ENCODE measurements around the gene CCL7.

The CCL7 gene

DNA sequence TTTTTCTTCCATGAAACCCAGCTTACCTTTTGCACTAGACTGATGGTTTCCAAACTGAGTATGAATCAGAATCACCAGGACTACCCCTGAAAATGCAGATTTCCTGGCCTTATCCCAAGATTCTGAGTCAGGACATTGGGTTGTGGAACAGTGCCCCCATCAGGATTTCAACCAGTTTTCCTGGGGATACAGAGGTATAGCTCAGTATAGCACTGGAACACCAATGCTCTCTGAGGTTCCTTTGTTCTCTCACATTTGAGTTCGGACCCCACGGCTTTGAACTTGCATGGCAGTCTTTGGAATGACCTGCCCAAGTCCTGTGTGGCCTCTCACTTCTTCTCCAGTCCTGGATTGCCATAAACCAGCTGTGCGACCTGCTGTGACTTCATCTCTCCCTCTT lies 36.4 kb downstream of the CCL7 start:
- Histone ChIP-seq H3K36me3 (ENCODE audit: control insufficient read depth, insufficient read depth, low read length) (no peaks in the 10 kb centered on the region), H3K27ac (ENCODE audit: low read depth, low read length) (no peak overlapping the region), H3K9me3 (ENCODE audit: control insufficient read depth, insufficient read depth, low read length) (no peaks in the 10 kb centered on the region), H3K4me3 (ENCODE audit: low read depth, low read length) (no peak overlapping the region), H3K27me3 (ENCODE audit: control insufficient read depth, insufficient read depth, low read length) (no peaks in the 10 kb centered on the region), H3K9ac (ENCODE audit: low read depth, low read length) (no peak overlapping the region), H3K4me1 (ENCODE audit: control insufficient read depth, insufficient read depth, low read length) (no peaks in the 10 kb centered on the region)

DNA sequence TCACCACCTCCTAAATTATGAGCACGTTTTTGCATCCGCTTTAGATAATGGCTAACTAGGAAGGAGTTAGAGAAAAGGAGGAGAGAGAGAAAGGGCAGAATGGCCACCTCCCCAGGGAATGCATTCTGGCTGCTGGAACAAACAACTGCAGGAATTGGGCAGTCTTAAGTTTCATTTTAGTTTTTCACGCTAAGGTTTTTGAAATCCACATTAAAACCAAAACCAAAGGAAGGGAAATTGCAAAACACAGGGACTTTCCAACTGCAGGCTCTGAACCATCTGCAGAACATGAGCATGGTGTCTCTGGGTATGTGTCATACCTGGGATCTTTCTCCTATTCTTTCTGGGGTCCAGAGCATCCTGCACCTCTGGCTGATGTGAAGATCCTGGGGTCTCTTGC lies 37.1 kb downstream of the CCL7 start:
- Histone ChIP-seq H3K27ac (ENCODE audit: low read depth, low read length) (no peak overlapping the region), H3K27me3 (ENCODE audit: control insufficient read depth, insufficient read depth, low read length) (no peaks in the 10 kb centered on the region), H3K4me1 (ENCODE audit: control insufficient read depth, insufficient read depth, low read length) (no peaks in the 10 kb centered on the region), H3K9me3 (ENCODE audit: control insufficient read depth, insufficient read depth, low read length) (no peaks in the 10 kb centered on the region), H3K9ac (ENCODE audit: low read depth, low read length) (no peak overlapping the region), H3K4me3 (ENCODE audit: low read depth, low read length) (no peak overlapping the region), H3K36me3 (ENCODE audit: control insufficient read depth, insufficient read depth, low read length) (no peaks in the 10 kb centered on the region)

DNA sequence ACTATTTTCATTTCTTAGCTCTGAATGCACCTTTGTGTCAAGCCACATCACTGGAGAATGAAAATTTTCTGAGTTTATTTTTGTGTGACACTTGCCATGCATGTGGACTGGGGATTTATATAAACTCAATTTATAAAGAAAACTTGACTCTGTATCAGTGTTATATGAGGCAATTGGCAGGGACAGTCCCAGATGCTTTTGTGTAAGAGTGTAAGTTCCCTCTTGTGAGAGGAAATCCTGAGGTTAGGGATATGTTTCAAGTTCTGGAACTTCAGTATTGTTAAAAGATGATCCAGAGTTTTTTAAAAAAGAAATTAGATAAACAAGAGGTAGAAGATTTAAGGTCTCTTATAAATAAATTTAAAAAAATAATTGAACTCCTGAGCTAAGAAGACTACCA lies 38.4 kb downstream of the CCL7 start:
- Histone ChIP-seq H3K36me3 (ENCODE audit: control insufficient read depth, insufficient read depth, low read length) (no peaks in the 10 kb centered on the region), H3K9ac (ENCODE audit: low read depth, low read length) (no peak overlapping the region), H3K9me3 (ENCODE audit: control insufficient read depth, insufficient read depth, low read length) (no peaks in the 10 kb centered on the region), H3K4me3 (ENCODE audit: low read depth, low read length) (no peak overlapping the region), H3K4me1 (ENCODE audit: control insufficient read depth, insufficient read depth, low read length) (no peaks in the 10 kb centered on the region), H3K27ac (ENCODE audit: low read depth, low read length) (no peak overlapping the region), H3K27me3 (ENCODE audit: control insufficient read depth, insufficient read depth, low read length) (no peaks in the 10 kb centered on the region)

DNA sequence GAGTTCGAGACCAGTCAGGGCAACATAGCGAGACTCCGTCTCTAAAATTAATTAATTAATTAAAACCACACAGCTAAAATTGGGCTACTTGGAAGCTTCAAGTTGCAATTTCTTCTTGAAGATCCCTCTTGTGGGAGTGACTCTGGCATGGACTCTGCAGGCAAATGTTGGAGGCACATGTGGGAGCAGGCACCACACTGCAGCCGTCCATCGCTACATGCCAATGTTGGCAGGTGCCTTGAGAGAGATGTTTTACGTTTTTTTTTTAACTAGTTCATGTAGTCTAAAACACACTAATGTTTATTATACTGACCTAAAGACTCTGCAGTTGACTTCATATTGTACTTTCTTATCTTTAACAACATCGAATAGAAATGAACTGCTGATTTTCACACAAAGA lies 41.3 kb downstream of the CCL7 start:
- no peak overlapping the region for H3K9ac ChIP-seq (ENCODE audit: low read depth, low read length)
- H3K4me1 ChIP-seq (ENCODE audit: control insufficient read depth, insufficient read depth, low read length), result no peaks in the 10 kb centered on the region
- no peaks in the 10 kb centered on the region for H3K36me3 ChIP-seq (ENCODE audit: control insufficient read depth, insufficient read depth, low read length)
- H3K9me3 ChIP-seq (ENCODE audit: control insufficient read depth, insufficient read depth, low read length), result no peaks in the 10 kb centered on the region
- H3K27me3 ChIP-seq (ENCODE audit: control insufficient read depth, insufficient read depth, low read length), result no peaks in the 10 kb centered on the region
- H3K4me3 ChIP-seq (ENCODE audit: low read depth, low read length), result no peak overlapping the region
- H3K27ac ChIP-seq (ENCODE audit: low read depth, low read length), result no peak overlapping the region

DNA sequence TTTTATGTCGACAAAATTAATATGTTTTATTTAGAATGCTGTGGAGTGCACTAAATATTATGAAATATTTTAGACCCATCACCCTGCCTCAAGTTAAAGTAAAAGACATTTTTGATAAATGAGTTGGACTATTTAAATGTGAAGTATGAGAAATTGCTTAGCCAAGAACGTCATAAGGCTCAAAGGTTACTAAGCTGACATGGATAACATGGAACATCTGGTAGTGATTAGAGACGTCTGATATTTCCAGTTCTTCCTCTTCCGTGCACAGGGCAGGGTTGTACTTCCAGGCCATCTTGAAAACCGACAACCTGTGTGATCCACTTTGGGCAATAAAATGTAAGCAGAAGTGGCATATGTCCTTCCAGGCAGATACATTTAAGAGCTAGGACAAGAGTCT lies 42.1 kb downstream of the CCL7 start:
- Histone ChIP-seq H3K4me1 (ENCODE audit: control insufficient read depth, insufficient read depth, low read length) (no peaks in the 10 kb centered on the region), H3K4me3 (ENCODE audit: low read depth, low read length) (no peak overlapping the region), H3K27me3 (ENCODE audit: control insufficient read depth, insufficient read depth, low read length) (no peaks in the 10 kb centered on the region), H3K9ac (ENCODE audit: low read depth, low read length) (no peak overlapping the region), H3K27ac (ENCODE audit: low read depth, low read length) (no peak overlapping the region), H3K36me3 (ENCODE audit: control insufficient read depth, insufficient read depth, low read length) (no peaks in the 10 kb centered on the region), H3K9me3 (ENCODE audit: control insufficient read depth, insufficient read depth, low read length) (no peaks in the 10 kb centered on the region)

DNA sequence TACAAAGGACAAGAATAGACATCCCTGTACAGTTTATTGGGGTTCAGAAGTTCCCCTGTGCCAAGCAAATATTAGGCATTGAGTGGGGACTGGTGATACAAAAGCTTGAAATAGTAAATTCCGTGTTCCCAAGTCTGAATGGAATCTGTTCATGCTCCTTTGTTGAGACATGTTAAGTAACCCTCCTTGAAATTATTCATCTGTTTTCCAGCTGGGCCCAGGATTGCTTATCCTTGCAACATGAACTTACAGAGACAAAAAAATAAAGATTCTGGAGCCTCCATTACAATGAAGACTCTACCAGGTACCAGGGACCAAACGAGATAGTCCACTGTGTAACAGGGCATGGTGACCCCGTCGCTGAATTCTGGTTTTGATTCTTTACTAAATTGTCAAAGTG lies 43.1 kb downstream of the CCL7 start:
- Histone ChIP-seq H3K27ac (ENCODE audit: low read depth, low read length) (no peak overlapping the region), H3K9ac (ENCODE audit: low read depth, low read length) (no peak overlapping the region), H3K4me3 (ENCODE audit: low read depth, low read length) (no peak overlapping the region), H3K27me3 (ENCODE audit: control insufficient read depth, insufficient read depth, low read length) (no peaks in the 10 kb centered on the region), H3K4me1 (ENCODE audit: control insufficient read depth, insufficient read depth, low read length) (no peaks in the 10 kb centered on the region), H3K9me3 (ENCODE audit: control insufficient read depth, insufficient read depth, low read length) (no peaks in the 10 kb centered on the region), H3K36me3 (ENCODE audit: control insufficient read depth, insufficient read depth, low read length) (no peaks in the 10 kb centered on the region)

DNA sequence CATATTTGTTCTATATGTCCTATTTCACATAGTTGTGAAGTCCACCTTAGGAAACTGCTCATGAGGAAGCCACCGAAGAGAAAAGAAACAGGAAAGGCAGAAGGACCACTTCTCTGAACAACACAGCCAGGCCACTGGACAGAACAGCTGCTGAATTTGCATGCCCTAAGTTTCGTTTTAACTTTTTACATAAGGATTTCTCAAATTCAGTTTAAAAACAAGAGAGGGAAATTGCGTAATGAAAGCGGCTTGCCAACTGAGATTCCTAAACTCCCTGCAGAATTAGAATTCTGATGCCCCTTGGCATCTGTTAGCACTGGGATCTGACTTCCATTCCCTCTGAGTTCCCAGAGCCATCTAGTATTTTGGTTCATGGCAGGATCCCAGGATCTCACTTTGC lies 44.3 kb downstream of the CCL7 start:
- Histone ChIP-seq H3K9me3 (ENCODE audit: control insufficient read depth, insufficient read depth, low read length) (no peaks in the 10 kb centered on the region), H3K27ac (ENCODE audit: low read depth, low read length) (no peak overlapping the region), H3K36me3 (ENCODE audit: control insufficient read depth, insufficient read depth, low read length) (no peaks in the 10 kb centered on the region), H3K9ac (ENCODE audit: low read depth, low read length) (no peak overlapping the region), H3K4me1 (ENCODE audit: control insufficient read depth, insufficient read depth, low read length) (no peaks in the 10 kb centered on the region), H3K4me3 (ENCODE audit: low read depth, low read length) (no peak overlapping the region), H3K27me3 (ENCODE audit: control insufficient read depth, insufficient read depth, low read length) (no peaks in the 10 kb centered on the region)

DNA sequence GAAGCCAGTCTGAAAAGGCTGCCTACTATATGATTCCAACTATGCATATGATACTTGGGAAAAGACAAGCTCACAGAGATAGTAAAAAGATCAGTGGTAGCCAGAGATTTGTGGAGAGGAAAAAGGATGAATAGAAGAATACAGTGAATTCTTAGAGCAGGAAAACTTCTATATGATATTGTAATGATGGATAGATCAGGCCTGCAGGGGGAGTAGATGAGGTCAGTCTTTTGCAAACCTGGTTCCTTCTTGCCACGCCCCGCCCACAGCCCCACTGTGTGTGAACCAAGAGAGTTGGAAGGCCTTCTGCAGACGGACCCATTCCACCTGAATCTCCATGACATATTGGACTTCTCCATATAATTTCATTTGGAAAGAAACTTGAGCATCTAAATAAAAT lies 48.5 kb downstream of the CCL7 start:
- Histone ChIP-seq H3K27ac (ENCODE audit: low read depth, low read length) (no peak overlapping the region), H3K36me3 (ENCODE audit: control insufficient read depth, insufficient read depth, low read length) (no peaks in the 10 kb centered on the region), H3K9me3 (ENCODE audit: control insufficient read depth, insufficient read depth, low read length) (no peaks in the 10 kb centered on the region), H3K4me1 (ENCODE audit: control insufficient read depth, insufficient read depth, low read length) (no peaks in the 10 kb centered on the region), H3K9ac (ENCODE audit: low read depth, low read length) (no peak overlapping the region), H3K27me3 (ENCODE audit: control insufficient read depth, insufficient read depth, low read length) (no peaks in the 10 kb centered on the region), H3K4me3 (ENCODE audit: low read depth, low read length) (no peak overlapping the region)

DNA sequence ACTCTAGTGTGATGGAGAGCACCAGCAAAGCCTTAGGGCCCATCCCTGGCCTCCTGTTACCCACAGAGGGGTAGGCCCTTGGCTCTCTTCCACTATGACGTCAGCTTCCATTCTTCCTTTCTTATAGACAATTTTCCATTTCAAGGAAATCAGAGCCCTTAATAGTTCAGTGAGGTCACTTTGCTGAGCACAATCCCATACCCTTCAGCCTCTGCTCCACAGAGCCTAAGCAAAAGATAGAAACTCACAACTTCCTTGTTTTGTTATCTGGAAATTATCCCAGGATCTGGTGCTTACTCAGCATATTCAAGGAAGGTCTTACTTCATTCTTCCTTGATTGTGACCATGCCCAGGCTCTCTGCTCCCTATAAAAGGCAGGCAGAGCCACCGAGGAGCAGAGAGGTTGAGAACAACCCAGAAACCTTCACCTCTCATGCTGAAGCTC lies 49.0 kb downstream of the CCL7 start, which contains the start of gene CCL8:
TSS of gene CCL8 (plus strand) at position 397 of the 445 bp plus-strand sequence. CDS start 67 bp downstream, outside the sequence.
- H3K27me3 ChIP-seq (ENCODE audit: control insufficient read depth, insufficient read depth, low read length), result no peaks in the 10 kb centered on the region
- no peaks in the 10 kb centered on the region for H3K9me3 ChIP-seq (ENCODE audit: control insufficient read depth, insufficient read depth, low read length)
- no peaks in the 10 kb centered on the region for H3K4me1 ChIP-seq (ENCODE audit: control insufficient read depth, insufficient read depth, low read length)
- H3K4me3 ChIP-seq (ENCODE audit: low read depth, low read length), result no peak within 1 kb of the TSS
- no peak within 1 kb of the TSS for H3K27ac ChIP-seq (ENCODE audit: low read depth, low read length)
- no peak within 1 kb of the TSS for H3K9ac ChIP-seq (ENCODE audit: low read depth, low read length)
- H3K36me3 ChIP-seq (ENCODE audit: control insufficient read depth, insufficient read depth, low read length), result no peaks in the 10 kb centered on the region

Measured in HUES48 (cell line).